Natural killer cell (primary cell): ENCODE measurements around the gene PITPNC1. TPM values are rescaled to one million over a fixed set of nuclear protein-coding genes. Genes with fewer than 3 reads are reported as not detected.
"Not testable (repeated sequence)": the region's sequence is repeated elsewhere in the genome, so short reads cannot be mapped to it uniquely, and the experiment has no call there.

Source experiments
- ATAC-seq, 3 donors: fragments of 150-1000 bp in 2 of 3; fragments of 200-7000 bp in 1 of 3; cut with Tn5 transposase; 1 replicate in 1 of 3; 2 replicates in 2 of 3; pipeline ENCODE4 v1.10.0; 2021; ENCODE audit warnings: mild to moderate bottlenecking in 2 of 3, moderate library complexity in 2 of 3
- DNase-seq, 2 donors: peaks; one replicate each; pipeline versions ENCODE4 v3.0.0 to v3.0.0-alpha.2; 2013 to 2021; ENCODE audit warnings: mixed read lengths in 1 of 2
- H3K27ac ChIP-seq: one replicate; pipeline ENCODE4 v1.5.1; 2013; ENCODE audit warnings: mild to moderate bottlenecking, low read length
- H3K27me3 ChIP-seq: one replicate; pipeline ENCODE4 v1.6.1; 2013; ENCODE audit warnings: low read length; ENCODE audit not compliant: control insufficient read depth, insufficient read depth
- H3K36me3 ChIP-seq: one replicate; pipeline ENCODE4 v1.6.1; 2013; ENCODE audit warnings: low read length; ENCODE audit not compliant: control insufficient read depth, insufficient read depth
- H3K4me1 ChIP-seq: one replicate; pipeline ENCODE4 v1.6.1; 2013; ENCODE audit warnings: low read length; ENCODE audit not compliant: control insufficient read depth, insufficient read depth
- H3K4me3 ChIP-seq: one replicate; pipeline ENCODE4 v1.5.1; 2013; ENCODE audit warnings: low read length
- H3K9me3 ChIP-seq: one replicate; pipeline ENCODE4 v1.6.1; 2013; ENCODE audit warnings: low read length; ENCODE audit not compliant: control insufficient read depth, insufficient read depth
- H3K27ac Mint-ChIP-seq, 2 donors: one replicate each; pipeline ENCODE4 v1.8.0; 2022; ENCODE audit warnings: mild to moderate bottlenecking in 2 of 2, mixed read lengths in 2 of 2, moderate library complexity in 1 of 2
- H3K27me3 Mint-ChIP-seq, 2 donors: one replicate each; pipeline ENCODE4 v1.8.0; 2022; ENCODE audit warnings: low read depth in 2 of 2, mixed read lengths in 2 of 2
- H3K36me3 Mint-ChIP-seq: one replicate; pipeline ENCODE4 v1.8.0; 2022; ENCODE audit warnings: mixed read lengths
- H3K4me1 Mint-ChIP-seq, 2 donors: one replicate each; pipeline ENCODE4 v1.8.0; 2022; ENCODE audit warnings: mixed read lengths in 2 of 2
- H3K4me3 Mint-ChIP-seq: one replicate; pipeline ENCODE4 v1.8.0; 2022; ENCODE audit warnings: mild to moderate bottlenecking, moderate library complexity, mixed read lengths
- H3K9me3 Mint-ChIP-seq, 2 donors: one replicate each; pipeline ENCODE4 v1.8.0; 2022; ENCODE audit warnings: mixed read lengths in 2 of 2
- WGBS: methylation state at CpG from one replicate; pipeline ENCODE4 v1.1.7; 2013; ENCODE audit warnings: missing lambda C conversion rate; ENCODE audit not compliant: insufficient coverage; 5-methylcytosine and 5-hydroxymethylcytosine counted together
- intact Hi-C: fragments of 100-400 bp; cut with micrococcal nuclease; formaldehyde crosslinking; loops from one replicate; pipeline ENCODE4 v1.14.2; 2022
- total RNA-seq, 4 donors: library from RNA; stranded (reverse); fragments of 120-200 nt in 1 of 4; gene quantifications; one replicate each; pipeline versions ENCODE4 v1.2.3 to v1.2.4, GENCODE V29; 2013 to 2022
- TF ChIP-seq, protein P1 (sequence below): fragments of 200-600 bp; IDR thresholded peaks from one replicate; pipeline ENCODE4 v1.8.0; 2022; ENCODE audit warnings: antibody characterized with exemption

PITPNC1 gene
- total RNA-seq, 3 donors from 2014 or later (not counting 1 experiment from before 2014, with no cell fraction given) = 150 to 185 (median 169) TPM

GRCh38 chr17:67469208-67469980 lies 92.3 kb downstream of the PITPNC1 start:
- Mint-ChIP-seq H3K27ac (peak overlapping the region; percentile 70 to 82), H3K9me3 (no peaks in the 10 kb centered on the region), H3K27me3 (no peaks in the 10 kb centered on the region), H3K36me3 (no peaks in the 10 kb centered on the region), H3K4me3 (peak overlapping the region; percentile 42), H3K4me1 (peaks cover 60 to 65% of the 10 kb centered on the region in 2 donors)
- DNase-seq (peak in 1 of 2 donors; percentile 54), ATAC-seq (no peak)
- H3K27me3 ChIP-seq = no peaks in the 10 kb centered on the region
- peak overlapping the region; percentile 8 for H3K27ac ChIP-seq
- H3K9me3 ChIP-seq = no peaks in the 10 kb centered on the region
- no peaks in the 10 kb centered on the region for H3K36me3 ChIP-seq
- H3K4me1 ChIP-seq = peaks cover 66% of the 10 kb centered on the region
- intact Hi-C loops = no loop called here
- 72% methylated on average over 13 of the region's 13 CpGs for WGBS
- no peak overlapping the region for H3K4me3 ChIP-seq
- TF ChIP-seq, protein P1, sequence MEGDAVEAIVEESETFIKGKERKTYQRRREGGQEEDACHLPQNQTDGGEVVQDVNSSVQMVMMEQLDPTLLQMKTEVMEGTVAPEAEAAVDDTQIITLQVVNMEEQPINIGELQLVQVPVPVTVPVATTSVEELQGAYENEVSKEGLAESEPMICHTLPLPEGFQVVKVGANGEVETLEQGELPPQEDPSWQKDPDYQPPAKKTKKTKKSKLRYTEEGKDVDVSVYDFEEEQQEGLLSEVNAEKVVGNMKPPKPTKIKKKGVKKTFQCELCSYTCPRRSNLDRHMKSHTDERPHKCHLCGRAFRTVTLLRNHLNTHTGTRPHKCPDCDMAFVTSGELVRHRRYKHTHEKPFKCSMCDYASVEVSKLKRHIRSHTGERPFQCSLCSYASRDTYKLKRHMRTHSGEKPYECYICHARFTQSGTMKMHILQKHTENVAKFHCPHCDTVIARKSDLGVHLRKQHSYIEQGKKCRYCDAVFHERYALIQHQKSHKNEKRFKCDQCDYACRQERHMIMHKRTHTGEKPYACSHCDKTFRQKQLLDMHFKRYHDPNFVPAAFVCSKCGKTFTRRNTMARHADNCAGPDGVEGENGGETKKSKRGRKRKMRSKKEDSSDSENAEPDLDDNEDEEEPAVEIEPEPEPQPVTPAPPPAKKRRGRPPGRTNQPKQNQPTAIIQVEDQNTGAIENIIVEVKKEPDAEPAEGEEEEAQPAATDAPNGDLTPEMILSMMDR = no peak

DNA sequence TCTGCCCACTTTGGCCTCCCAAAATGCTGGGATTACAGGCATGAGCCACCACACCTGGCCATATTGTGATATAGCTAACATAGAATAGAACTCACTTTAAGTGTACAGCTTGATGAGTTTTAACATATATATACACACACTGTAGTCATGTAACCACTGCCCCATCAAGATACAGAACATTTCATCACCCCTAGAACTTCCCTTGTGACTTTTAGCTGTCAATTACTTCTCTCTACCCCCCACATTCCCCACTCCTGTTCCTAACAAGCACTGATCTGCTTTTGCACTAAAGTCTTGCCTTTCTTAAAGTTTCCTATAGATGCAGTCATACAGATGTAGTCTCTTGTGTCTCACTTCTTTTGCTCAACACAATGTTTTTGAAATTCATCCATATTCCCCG lies 93.1 kb downstream of the PITPNC1 start:
- Histone ChIP-seq H3K4me1 (peaks cover 68% of the 10 kb centered on the region), H3K36me3 (no peaks in the 10 kb centered on the region), H3K27me3 (no peaks in the 10 kb centered on the region), H3K4me3 (no peak overlapping the region), H3K9me3 (no peaks in the 10 kb centered on the region), H3K27ac (no peak overlapping the region)
- TF ChIP-seq, protein P1 = no peak
- Mint-ChIP-seq H3K36me3 (no peaks in the 10 kb centered on the region), H3K4me1 (peaks cover 60 to 65% of the 10 kb centered on the region in 2 donors), H3K27ac (peak overlapping the region; percentile 70 to 82), H3K4me3 (peak overlapping the region; percentile 10), H3K27me3 (no peaks in the 10 kb centered on the region), H3K9me3 (no peaks in the 10 kb centered on the region)
- intact Hi-C loops = no loop called here
- no peak for DNase-seq
- peak in 2 of 3 donors; percentile 8 to 22 for ATAC-seq
- no CpG with 5 or more reads among the region's 1 CpG for WGBS

GRCh38 chr17:67471118-67471517 lies 94.0 kb downstream of the PITPNC1 start:
- Mint-ChIP-seq H3K27ac (no peak overlapping the region), H3K27me3 (no peaks in the 10 kb centered on the region), H3K4me1 (peaks cover 67 to 69% of the 10 kb centered on the region in 2 donors), H3K36me3 (no peaks in the 10 kb centered on the region), H3K9me3 (no peaks in the 10 kb centered on the region), H3K4me3 (no peak overlapping the region)
- Histone ChIP-seq H3K36me3 (no peaks in the 10 kb centered on the region), H3K4me1 (peaks cover 70% of the 10 kb centered on the region), H3K4me3 (no peak overlapping the region), H3K9me3 (no peaks in the 10 kb centered on the region), H3K27ac (no peak overlapping the region), H3K27me3 (no peaks in the 10 kb centered on the region)
- intact Hi-C loops = no loop called here
- ATAC-seq = no peak
- no peak for DNase-seq
- TF ChIP-seq, protein P1 = no peak
- WGBS = no CpG with 5 or more reads among the region's 1 CpG

DNA sequence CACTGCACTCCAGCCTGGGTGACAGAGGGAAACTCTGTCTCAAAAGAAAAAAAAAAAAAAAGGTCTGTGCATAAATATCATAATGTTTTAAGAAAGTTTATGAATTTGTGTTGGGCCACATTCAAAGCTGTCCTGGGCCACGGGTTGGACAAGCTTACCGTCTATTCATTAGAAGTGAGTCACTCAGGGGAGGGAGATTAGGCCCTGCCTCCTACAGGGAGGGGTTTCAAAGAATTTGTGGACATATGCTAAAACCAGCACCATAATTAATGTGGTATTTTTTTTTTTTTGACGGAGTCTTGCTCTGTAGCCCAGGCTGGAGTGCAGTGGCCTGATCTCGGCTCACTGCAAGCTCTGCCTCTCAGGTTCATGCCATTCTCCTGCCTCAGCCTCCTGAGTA lies 95.5 kb downstream of the PITPNC1 start:
- H3K27ac Mint-ChIP-seq = peak overlapping the region in 1 of 2 donors; percentile 44
- H3K4me1 Mint-ChIP-seq = peaks cover 57 to 62% of the 10 kb centered on the region in 2 donors
- WGBS = 71% methylated on average over 4 of the region's 4 CpGs

More for the DNA sequence above, 95.5 kb downstream of the PITPNC1 start:
- DNase-seq, H3K9me3 Mint-ChIP-seq, H3K9me3 ChIP-seq, H3K36me3 Mint-ChIP-seq, H3K36me3 ChIP-seq, H3K27ac ChIP-seq, H3K27me3 ChIP-seq, H3K4me3 Mint-ChIP-seq, intact Hi-C loops, H3K27me3 Mint-ChIP-seq, H3K4me3 ChIP-seq: not testable (repeated sequence)
- peak in 2 of 3 donors; percentile 48 to 67 for ATAC-seq
- peaks cover 73% of the 10 kb centered on the region for H3K4me1 ChIP-seq
